ENCODE measurements around the gene LSM7. TPM values are rescaled to one million over a fixed set of nuclear protein-coding genes. Genes with fewer than 3 reads are reported as not detected.
"Not testable (repeated sequence)": the region's sequence is repeated elsewhere in the genome, so short reads cannot be mapped to it uniquely, and the experiment has no call there.

Gene LSM7
- total RNA-seq, 1 donor from 2014 or later = 119 TPM

DNA sequence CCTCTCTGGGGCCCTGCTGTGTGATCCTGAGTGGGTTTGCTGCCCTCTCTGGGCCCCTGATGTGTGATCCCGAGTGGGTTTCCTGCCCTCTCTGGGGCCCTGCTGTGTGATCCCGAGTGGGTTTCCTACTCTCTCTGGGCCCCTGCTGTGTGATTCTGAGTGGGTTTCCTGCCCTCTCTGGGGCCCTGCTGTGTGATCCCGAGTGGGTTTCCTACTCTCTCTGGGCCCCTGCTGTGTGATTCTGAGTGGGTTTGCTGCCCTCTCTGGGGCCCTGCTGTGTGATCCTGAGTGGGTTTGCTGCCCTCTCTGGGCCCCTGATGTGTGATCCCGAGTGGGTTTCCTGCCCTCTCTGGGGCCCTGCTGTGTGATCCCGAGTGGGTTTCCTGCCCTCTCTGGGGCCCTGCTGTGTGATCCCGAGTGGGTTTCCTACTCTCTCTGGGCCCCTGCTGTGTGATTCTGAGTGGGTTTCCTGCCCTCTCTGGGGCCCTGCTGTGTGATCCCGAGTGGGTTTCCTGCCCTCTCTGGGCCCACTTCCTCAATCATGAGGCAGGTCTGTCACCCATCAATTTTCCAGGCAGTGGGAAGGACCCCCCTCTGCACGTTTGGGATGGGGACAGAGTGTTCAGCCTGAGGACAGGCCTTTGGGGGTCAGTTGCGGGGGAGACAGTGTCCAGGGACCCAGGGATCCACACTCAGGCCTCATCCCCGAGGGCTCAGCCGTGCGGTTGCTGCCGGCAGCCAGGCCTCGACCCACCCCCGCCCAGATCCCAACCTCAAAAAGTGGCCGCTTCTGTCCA is 46.9 kb downstream of the LSM7 start:
- intact Hi-C loops (cut with micrococcal nuclease) = not testable (repeated sequence)

DNA sequence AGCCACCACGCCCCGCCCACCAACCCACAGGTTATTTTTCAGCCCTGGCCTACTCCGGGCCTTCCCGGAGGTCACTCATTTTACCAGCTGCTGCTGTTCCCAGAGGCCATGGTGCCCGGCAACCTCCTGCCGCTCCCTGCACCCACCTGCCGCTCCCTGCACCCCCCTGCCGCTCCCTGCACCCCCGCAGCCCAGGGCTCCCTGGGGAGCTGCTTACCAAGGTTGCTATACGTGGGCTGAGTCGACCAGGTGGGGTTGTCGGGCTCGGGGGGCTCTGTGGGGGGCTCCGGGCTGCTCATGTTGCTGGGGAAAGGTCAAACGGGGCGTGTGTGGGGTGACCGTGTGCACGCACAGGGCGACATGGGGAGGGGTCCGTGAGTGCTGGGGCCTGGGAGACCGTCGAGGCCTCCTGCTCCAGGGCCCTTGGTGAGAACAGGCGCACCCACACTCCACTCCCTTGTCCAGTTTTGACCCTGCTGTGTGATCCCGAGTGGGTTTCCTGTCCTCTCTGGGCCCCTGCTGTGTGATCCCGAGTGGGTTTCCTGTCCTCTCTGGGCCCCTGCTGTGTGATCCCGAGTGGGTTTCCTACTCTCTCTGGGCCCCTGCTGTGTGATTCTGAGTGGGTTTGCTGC is 47.6 kb downstream of the LSM7 start:
- intact Hi-C loops (cut with micrococcal nuclease) = no loop called here

DNA sequence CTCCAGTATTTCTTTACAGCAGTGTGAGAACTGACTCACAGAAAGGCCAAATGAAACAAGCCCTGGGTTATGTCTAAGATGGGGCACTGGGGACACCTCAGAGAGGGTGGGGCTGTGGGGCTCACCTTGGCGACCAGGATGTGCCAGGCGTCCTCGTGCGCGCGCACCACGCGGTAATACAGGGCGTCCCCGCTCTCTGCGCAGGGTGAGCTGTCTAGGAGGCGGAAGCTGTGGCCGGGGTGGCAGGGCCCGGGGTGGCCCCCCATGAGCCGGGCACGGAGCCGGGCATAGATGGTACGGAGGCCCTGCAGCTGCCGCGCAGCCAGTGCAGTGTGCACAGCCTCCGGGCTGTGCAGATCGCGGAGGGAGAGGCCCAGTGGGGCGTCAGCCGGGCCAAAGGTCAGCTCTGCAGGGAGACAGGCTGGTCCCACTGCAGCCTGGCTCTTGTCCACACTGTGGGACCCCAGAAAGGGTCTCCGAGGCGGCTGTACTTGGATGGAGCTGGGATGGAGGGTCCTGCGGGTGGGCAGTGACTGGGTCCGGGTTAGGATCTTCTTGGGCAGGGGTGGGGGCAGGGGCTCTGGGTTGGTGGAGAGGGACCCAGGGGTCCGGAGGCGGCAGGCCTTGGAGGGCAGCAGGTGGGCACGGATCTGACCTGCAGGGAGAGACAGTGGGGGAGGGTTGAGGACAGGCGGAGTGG is 49.8 kb downstream of the LSM7 start:
- intact Hi-C loops (cut with micrococcal nuclease) = loop anchor here (10.0 kb wide), 1 partner anchor 336 kb away; no protein-coding TSS in a partner anchor

DNA sequence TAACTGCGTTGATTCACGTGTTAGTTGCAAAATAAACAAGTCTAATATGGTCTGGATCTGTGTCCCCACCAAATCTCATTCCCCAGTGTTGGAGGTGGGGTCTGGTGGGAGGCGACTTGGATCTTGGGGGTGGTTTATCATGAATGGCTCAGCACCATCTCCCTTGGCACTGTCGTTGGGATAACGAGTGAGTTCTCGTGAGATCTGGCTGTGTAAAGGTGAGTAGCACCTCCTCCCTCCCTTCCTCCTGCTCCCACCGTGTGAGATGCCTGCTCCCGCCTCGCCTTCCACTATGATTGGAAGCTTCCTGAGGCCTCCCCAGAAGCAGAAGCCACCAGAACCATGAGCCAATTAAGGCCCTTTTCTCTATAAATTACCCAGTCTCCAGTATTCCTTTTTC is 51.2 kb downstream of the LSM7 start:
- intact Hi-C loops (cut with micrococcal nuclease) = loop anchor here (10.0 kb wide), 1 partner anchor 338 kb away; no protein-coding TSS in a partner anchor

DNA sequence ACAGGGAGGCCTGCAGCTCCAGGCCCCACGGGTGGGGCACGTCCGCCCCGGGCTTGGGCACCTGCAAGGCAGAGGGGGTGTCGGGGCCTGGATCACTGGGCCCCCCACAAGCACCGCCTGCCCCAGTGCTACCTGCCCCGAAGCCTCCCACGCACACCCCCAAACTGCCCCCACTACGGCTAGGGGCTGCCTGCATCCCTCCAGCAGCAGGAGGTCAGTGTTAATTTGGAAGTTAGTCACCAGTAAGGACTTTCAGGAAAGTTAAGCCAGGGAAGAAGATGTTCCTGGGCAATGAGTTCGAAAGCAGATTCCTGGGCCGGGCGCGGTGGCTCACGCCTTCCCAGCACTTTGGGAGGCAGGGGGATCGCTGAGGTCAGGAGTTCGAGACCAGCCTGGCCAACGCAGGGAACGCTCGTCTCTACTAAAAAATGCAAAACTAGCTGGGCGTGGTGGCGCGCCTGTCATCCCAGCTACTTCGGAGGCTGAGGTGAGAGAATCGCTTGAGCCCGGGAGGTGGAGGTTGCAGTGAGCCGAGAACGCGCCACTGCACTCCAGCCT is 51.9 kb downstream of the LSM7 start:
- intact Hi-C loops (cut with micrococcal nuclease) = loop anchor here (10.0 kb wide), 1 partner anchor 338 kb away; no protein-coding TSS in a partner anchor

GRCh38 chr19:2275588-2276428 is 52.6 kb downstream of the LSM7 start:
- intact Hi-C loops (cut with micrococcal nuclease) = loop anchor here (1.0 to 10.0 kb wide), 2 partner anchors 115 to 339 kb away; no protein-coding TSS in a partner anchor

- intact Hi-C loops (cut with micrococcal nuclease) = loop anchor here (1.0 to 10.0 kb wide), 3 partner anchors 52 to 340 kb away; partner anchors contain the start of genes LSM7 and SPPL2B
Measured at GRCh38 chr19:2274931-2275535, 53.4 kb downstream of the LSM7 start.

DNA sequence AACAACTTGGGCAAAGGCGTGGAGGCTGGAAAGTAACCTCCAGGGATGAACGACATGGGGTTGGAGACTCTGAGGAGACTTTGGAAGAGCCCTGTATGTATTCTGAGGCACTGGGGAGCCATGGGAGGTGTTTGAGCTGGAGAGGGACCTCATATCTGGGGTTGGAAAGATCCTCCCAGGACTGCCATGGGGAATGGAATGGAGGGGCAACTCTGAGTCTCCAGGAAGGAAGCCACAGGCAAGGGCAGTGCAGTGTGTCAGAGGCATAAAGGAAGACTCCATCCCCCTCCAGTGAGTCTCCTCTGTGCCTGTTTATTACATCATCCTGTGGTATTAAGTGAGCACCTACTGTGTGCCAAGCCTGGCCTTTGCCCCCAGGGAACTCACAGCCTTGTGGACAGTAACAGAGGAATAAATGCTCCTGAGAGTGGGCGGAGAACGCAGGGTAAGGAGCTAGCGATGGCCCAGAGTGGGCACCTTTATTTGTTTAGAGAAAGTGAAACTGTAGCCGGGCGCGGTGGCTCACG is 54.1 kb downstream of the LSM7 start:
- intact Hi-C loops (cut with micrococcal nuclease) = loop anchor here (5.0 to 10.0 kb wide), 2 partner anchors 53 to 341 kb away; partner anchors contain the start of genes LSM7 and SPPL2B

DNA sequence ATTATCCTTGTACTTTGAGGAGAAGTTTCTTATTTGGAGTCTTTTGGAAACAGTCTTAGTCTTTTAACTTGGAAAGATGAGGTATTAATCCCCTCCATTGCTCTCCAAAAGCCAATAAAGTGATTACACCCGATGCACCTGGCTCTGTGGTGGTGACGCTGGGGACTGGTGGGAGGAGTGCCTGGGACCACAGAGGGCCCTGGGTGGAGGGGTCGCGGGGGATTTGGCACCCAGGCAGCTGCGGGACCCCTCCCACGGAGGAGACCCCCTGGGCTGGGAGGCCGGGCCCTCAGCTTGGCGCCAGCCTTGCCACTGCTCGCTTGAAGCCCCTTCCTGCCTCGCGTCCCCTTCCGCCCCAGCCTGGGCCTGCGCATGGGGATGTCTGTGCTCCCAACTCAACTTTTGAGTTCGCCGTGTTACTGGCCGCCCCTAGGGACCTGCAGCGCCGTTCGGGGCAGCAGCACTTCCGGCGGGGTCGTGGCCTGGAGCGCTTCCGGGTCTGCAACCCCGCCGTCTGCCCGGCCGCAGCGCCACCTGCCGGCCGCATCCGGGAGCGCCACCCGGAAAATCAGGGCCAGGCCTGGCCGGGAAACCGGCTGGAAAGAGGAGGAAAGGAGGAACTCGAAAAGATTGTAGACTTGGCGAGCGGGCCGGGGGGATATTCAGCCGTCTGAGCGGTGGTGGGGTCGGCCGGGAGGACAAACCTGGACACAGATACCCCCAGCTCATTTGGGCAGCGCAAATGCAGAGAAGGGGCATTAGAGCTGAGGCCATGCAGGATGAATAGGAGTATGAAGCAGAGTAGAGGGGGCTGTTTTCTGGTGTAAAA is 54.8 kb downstream of the LSM7 start:
- intact Hi-C loops (cut with micrococcal nuclease) = loop anchor here (1.0 to 10.0 kb wide), 4 partner anchors 37 to 341 kb away; partner anchors contain the start of genes LSM7, PLEKHJ1, SF3A2 and SPPL2B

Other genes starting within 250 kb of the LSM7 start
- 244 and 254 TPM in 2 replicates for gene MOB3A, start 232.3 kb downstream of the LSM7 start, total RNA-seq
- 15.4 and 19.1 TPM in 2 replicates for gene IZUMO4, start 231.7 kb downstream of the LSM7 start, total RNA-seq
- gene AP3D1, start 177.0 kb downstream of the LSM7 start, total RNA-seq = 126 and 139 TPM in 2 replicates
- 70.1 and 73.4 TPM in 2 replicates for gene DOT1L, start 164.7 kb downstream of the LSM7 start, total RNA-seq
- 64.7 and 65.7 TPM in 2 replicates for gene PLEKHJ1, start 92.3 kb downstream of the LSM7 start, total RNA-seq
- 136 and 141 TPM in 2 replicates for gene SF3A2, start 91.8 kb downstream of the LSM7 start, total RNA-seq
- 3.6 and 5.4 TPM in 2 replicates for gene AMH, start 79.3 kb downstream of the LSM7 start, total RNA-seq
- gene JSRP1, start 72.2 kb downstream of the LSM7 start, total RNA-seq = not detected in 2 replicates
- 1.2 TPM in 2 replicates for gene PEAK3, start 46.4 kb downstream of the LSM7 start, total RNA-seq
- gene LINGO3, start 20.4 kb downstream of the LSM7 start, total RNA-seq = 0.32 and 0.41 TPM in 2 replicates
- 81.9 and 88.7 TPM in 2 replicates for gene SPPL2B, start 98 bp upstream of the LSM7 start, total RNA-seq
- gene TMPRSS9, start 31.7 kb upstream of the LSM7 start, total RNA-seq = not detected in 2 replicates
- 67.4 and 74.6 TPM in 2 replicates for gene TIMM13, start 99.0 kb upstream of the LSM7 start, total RNA-seq
- gene LMNB2, start 128.4 kb upstream of the LSM7 start, total RNA-seq = 93.1 and 95.0 TPM in 2 replicates
- gene GADD45B, start 147.5 kb upstream of the LSM7 start, total RNA-seq = 72.4 and 85.8 TPM in 2 replicates

Data from T-helper 1 cell treated with Interleukin-12 subunit alpha and Interleukin-12 subunit beta and Interleukin-4 antibody, amounts not matched to agents 30 ng/mL and 1 ng/mL, for 36 hours (primary cell).